Measurements from ENCODE around the gene TOX3. TPM values are rescaled to one million over a fixed set of nuclear protein-coding genes. Genes with fewer than 3 reads are reported as not detected.

TOX3 gene
- total RNA-seq, 8 experiments from 2014 or later, result 0.54 to 23.3 (median 9.3) TPM; not detected in 2

GRCh38 chr16:52557236-52557635 is 10.3 kb upstream of the TOX3 start:
- Histone ChIP-seq H3K27ac (no peak overlapping the region), H3K4me3 (no peak overlapping the region), H3K4me1 (replicated peaks in 1 of 2) (peaks cover 9% of the 10 kb centered on the region in 2 donors)
- in situ Hi-C loops (cut with MboI; ENCODE audit: low pct_unique_long_range_greater_than_20kb in 2 of 9, low sequenced_read_pairs in 9 of 9, unreplicated experiment in 9 of 9), result loop anchor here in 1 of 9 experiments (25.0 kb wide), 1 partner anchor 370 kb away; no protein-coding TSS in a partner anchor
- WGBS, 10 experiments, result 20 to 83% (median 55%) methylated on average over 1 to 6 of the region's 6 CpGs; no CpG with 5 or more reads in 1 of the 10 experiments
- no peak for ATAC-seq (replicated peaks in 6 of 8)

- Histone ChIP-seq H3K27ac (no peak overlapping the region), H3K4me1 (replicated peaks in 1 of 2) (peaks cover 11 to 16% of the 10 kb centered on the region in 2 donors), H3K4me3 (no peak overlapping the region)
- no peak for ATAC-seq (replicated peaks in 6 of 8)
- in situ Hi-C loops (cut with MboI; ENCODE audit: low pct_unique_long_range_greater_than_20kb in 2 of 9, low sequenced_read_pairs in 9 of 9, unreplicated experiment in 9 of 9), result loop anchor here in 1 of 9 experiments (25.0 kb wide), 1 partner anchor 369 kb away; no protein-coding TSS in a partner anchor
- 0 to 100% (median 86%) methylated on average over 1 of the region's 1 CpG; no CpG with 5 or more reads in 2 of the 10 experiments for WGBS, 10 experiments
Measured at GRCh38 chr16:52556083-52556482, 9.1 kb upstream of the TOX3 start.

- Histone ChIP-seq H3K27ac (no peak overlapping the region), H3K4me3 (no peak overlapping the region), H3K4me1 (replicated peaks in 1 of 2) (peaks cover 11 to 16% of the 10 kb centered on the region in 2 donors)
- ATAC-seq (replicated peaks in 6 of 8), result no peak
- in situ Hi-C loops (cut with MboI; ENCODE audit: low pct_unique_long_range_greater_than_20kb in 2 of 9, low sequenced_read_pairs in 9 of 9, unreplicated experiment in 9 of 9), result loop anchor here in 1 of 9 experiments (25.0 kb wide), 1 partner anchor 368 kb away; no protein-coding TSS in a partner anchor
Measured at GRCh38 chr16:52555572-52555971, 8.6 kb upstream of the TOX3 start.

GRCh38 chr16:52554334-52554733 is 7.4 kb upstream of the TOX3 start:
- Histone ChIP-seq H3K4me3 (no peak overlapping the region), H3K4me1 (replicated peaks in 1 of 2) (peaks cover 11 to 16% of the 10 kb centered on the region in 2 donors), H3K27ac (no peak overlapping the region)
- no peak for ATAC-seq (replicated peaks in 6 of 8)
- 0 to 100% (median 100%) methylated on average over 1 of the region's 1 CpG; no CpG with 5 or more reads in 5 of the 10 experiments for whole genome bisulfite sequencing, 10 experiments
- in situ Hi-C loops (cut with MboI; ENCODE audit: low pct_unique_long_range_greater_than_20kb in 2 of 9, low sequenced_read_pairs in 9 of 9, unreplicated experiment in 9 of 9), result loop anchor here in 1 of 9 experiments (25.0 kb wide), 1 partner anchor 367 kb away; no protein-coding TSS in a partner anchor

GRCh38 chr16:52553322-52553721 is 6.4 kb upstream of the TOX3 start:
- 0 to 100% (median 90%) methylated on average over 1 to 2 of the region's 2 CpGs; no CpG with 5 or more reads in 4 of the 10 experiments for WGBS, 10 experiments
- in situ Hi-C loops (cut with MboI; ENCODE audit: low pct_unique_long_range_greater_than_20kb in 2 of 9, low sequenced_read_pairs in 9 of 9, unreplicated experiment in 9 of 9), result loop anchor here in 1 of 9 experiments (25.0 kb wide), 1 partner anchor 366 kb away; no protein-coding TSS in a partner anchor
- Histone ChIP-seq H3K27ac (no peak overlapping the region), H3K4me1 (replicated peaks in 1 of 2) (peaks cover 11 to 18% of the 10 kb centered on the region in 2 donors), H3K4me3 (no peak overlapping the region)
- no peak for ATAC-seq (replicated peaks in 6 of 8)

GRCh38 chr16:52552643-52553042 is 5.7 kb upstream of the TOX3 start:
- H3K27ac ChIP-seq, result no peak overlapping the region
- WGBS, 10 experiments, result 0 to 53% (median 21%) methylated on average over 1 to 5 of the region's 5 CpGs; no CpG with 5 or more reads in 1 of the 10 experiments
- H3K4me1 ChIP-seq (replicated peaks in 1 of 2), result peaks cover 15 to 25% of the 10 kb centered on the region in 2 donors
- peak in 7 of 8 experiments; percentile 9 to 71 (median 50) for ATAC-seq (replicated peaks in 6 of 8)
- no peak overlapping the region for H3K4me3 ChIP-seq
- in situ Hi-C loops (cut with MboI; ENCODE audit: low pct_unique_long_range_greater_than_20kb in 2 of 9, low sequenced_read_pairs in 9 of 9, unreplicated experiment in 9 of 9), result loop anchor here in 1 of 9 experiments (25.0 kb wide), 1 partner anchor 365 kb away; no protein-coding TSS in a partner anchor

GRCh38 chr16:52549011-52549692 is 2.2 kb upstream of the TOX3 start:
- peak in 1 of 8 experiments; percentile 39 for ATAC-seq (replicated peaks in 6 of 8)
- Histone ChIP-seq H3K27ac (no peak overlapping the region), H3K4me1 (replicated peaks in 1 of 2) (peaks cover 20 to 28% of the 10 kb centered on the region in 2 donors), H3K4me3 (no peak overlapping the region)
- in situ Hi-C loops (cut with MboI; ENCODE audit: low pct_unique_long_range_greater_than_20kb in 2 of 9, low sequenced_read_pairs in 9 of 9, unreplicated experiment in 9 of 9), result no loop called here
- 0 to 65% (median 30%) methylated on average over 3 to 11 of the region's 11 CpGs for WGBS, 10 experiments

GRCh38 chr16:52548261-52549010 is 1.5 kb upstream of the TOX3 start:
- Histone ChIP-seq H3K4me3 (peak overlapping the region in 1 of 5 donors; percentile 79), H3K4me1 (replicated peaks in 1 of 2) (peaks cover 23 to 27% of the 10 kb centered on the region in 2 donors), H3K27ac (no peak overlapping the region)
- 0 to 82% (median 57%) methylated on average over 1 to 7 of the region's 10 CpGs; no CpG with 5 or more reads in 1 of the 10 experiments for WGBS, 10 experiments
- ATAC-seq (replicated peaks in 6 of 8), result no peak
- in situ Hi-C loops (cut with MboI; ENCODE audit: low pct_unique_long_range_greater_than_20kb in 2 of 9, low sequenced_read_pairs in 9 of 9, unreplicated experiment in 9 of 9), result no loop called here

GRCh38 chr16:52547834-52548215 is 882 bp upstream of the TOX3 start:
- peak in 2 of 8 experiments; percentile 1 to 4 for ATAC-seq (replicated peaks in 6 of 8)
- H3K4me3 ChIP-seq, result peak overlapping the region; percentile 68 to 97 (median 79)
- H3K4me1 ChIP-seq (replicated peaks in 1 of 2), result peaks cover 25 to 30% of the 10 kb centered on the region in 2 donors
- peak overlapping the region in 1 of 2 donors; percentile 74 for H3K27ac ChIP-seq
- in situ Hi-C loops (cut with MboI; ENCODE audit: low pct_unique_long_range_greater_than_20kb in 2 of 9, low sequenced_read_pairs in 9 of 9, unreplicated experiment in 9 of 9), result no loop called here
- WGBS, 10 experiments, result 20 to 87% (median 64%) methylated on average over 2 to 8 of the region's 8 CpGs; no CpG with 5 or more reads in 1 of the 10 experiments

- Histone ChIP-seq H3K4me1 (replicated peaks in 1 of 2) (peaks cover 16 to 25% of the 10 kb centered on the region in 2 donors), H3K4me3 (peak overlapping the region; percentile 68 to 97 (median 79)), H3K27ac (peak overlapping the region; percentile 50 to 76)
- in situ Hi-C loops (cut with MboI; ENCODE audit: low pct_unique_long_range_greater_than_20kb in 2 of 9, low sequenced_read_pairs in 9 of 9, unreplicated experiment in 9 of 9), result no loop called here
- ATAC-seq (replicated peaks in 6 of 8), result peak; percentile 22 to 61 (median 55)
- no CpG with 5 or more reads among the region's 79 CpGs for WGBS, 10 experiments
Measured at GRCh38 chr16:52546291-52547003, 496 bp downstream of the TOX3 start.

GRCh38 chr16:52545898-52546266 is 1.1 kb downstream of the TOX3 start:
- WGBS, 10 experiments, result 0 to 3% (median 0%) methylated on average over 1 to 5 of the region's 15 CpGs; no CpG with 5 or more reads in 7 of the 10 experiments
- ATAC-seq (replicated peaks in 6 of 8), result peak in 5 of 8 experiments; percentile 4 to 15 (median 8)
- Histone ChIP-seq H3K27ac (no peak overlapping the region), H3K4me1 (replicated peaks in 1 of 2) (peaks cover 16 to 25% of the 10 kb centered on the region in 2 donors), H3K4me3 (peak overlapping the region; percentile 68 to 97 (median 79))
- in situ Hi-C loops (cut with MboI; ENCODE audit: low pct_unique_long_range_greater_than_20kb in 2 of 9, low sequenced_read_pairs in 9 of 9, unreplicated experiment in 9 of 9), result no loop called here

GRCh38 chr16:52545222-52545897 is 1.6 kb downstream of the TOX3 start:
- Histone ChIP-seq H3K4me3 (peak overlapping the region; percentile 68 to 97 (median 79)), H3K4me1 (replicated peaks in 1 of 2) (peaks cover 16 to 25% of the 10 kb centered on the region in 2 donors), H3K27ac (no peak overlapping the region)
- ATAC-seq (replicated peaks in 6 of 8), result peak in 5 of 8 experiments; percentile 9 to 21 (median 20)
- WGBS, 10 experiments, result 0 to 16% (median 2%) methylated on average over 2 to 22 of the region's 36 CpGs
- in situ Hi-C loops (cut with MboI; ENCODE audit: low pct_unique_long_range_greater_than_20kb in 2 of 9, low sequenced_read_pairs in 9 of 9, unreplicated experiment in 9 of 9), result no loop called here

All from motor neuron (in vitro differentiated cells).